SK-N-MC (cell line): Measurements from ENCODE around the gene GBX2.

Source experiments
- DNase-seq: peaks from one replicate; pipeline ENCODE4 v3.0.0-alpha.2; 2011; ENCODE audit warnings: low read depth, low spot score
- H3K27ac ChIP-seq: fragments of 200-600 bp; sonication (generic); 2 replicates; pipeline ENCODE4 v1.5.1; 2016; ENCODE audit warnings: mixed run types
- H3K36me3 ChIP-seq: fragments of 200-600 bp; sonication (generic); 2 replicates; pipeline ENCODE4 v1.6.1; 2017; ENCODE audit warnings: antibody characterized with exemption, low read length, mixed read lengths; ENCODE audit not compliant: insufficient read depth
- H3K4me3 ChIP-seq: fragments of 200-600 bp; sonication (generic); 2 replicates; pipeline ENCODE4 v1.5.1; 2016
- H3K9ac ChIP-seq: fragments of 200-600 bp; sonication (generic); 2 replicates; pipeline ENCODE4 v1.8.0; 2017; ENCODE audit warnings: mixed run types, mixed read lengths; ENCODE audit not compliant: insufficient read length
- H3K9me3 ChIP-seq: fragments of 200-600 bp; sonication (generic); 2 replicates; pipeline ENCODE4 v1.6.1; 2017; ENCODE audit warnings: low read depth, mild to moderate bottlenecking, antibody characterized with exemption, low read length, moderate library complexity, mixed read lengths
- EZH2 ChIP-seq: fragments of 200-600 bp; sonication (generic); IDR thresholded peaks from one replicate; pipeline ENCODE4 v1.6.1; 2017; ENCODE audit warnings: antibody characterized with exemption
- FOXP2 ChIP-seq: optimal IDR thresholded peaks from 2 replicates; pipeline ENCODE3; 2011; ENCODE audit warnings: mild to moderate bottlenecking, moderate library complexity; ENCODE audit not compliant: insufficient read depth; ENCODE audit errors: extremely low read length, control extremely low read depth
- POLR2AphosphoS5 ChIP-seq: IDR thresholded peaks from 2 replicates; pipeline ENCODE4 v1.6.1; 2012; ENCODE audit warnings: mild to moderate bottlenecking, low read depth, low read length, borderline replicate concordance

GBX2 gene

DNA sequence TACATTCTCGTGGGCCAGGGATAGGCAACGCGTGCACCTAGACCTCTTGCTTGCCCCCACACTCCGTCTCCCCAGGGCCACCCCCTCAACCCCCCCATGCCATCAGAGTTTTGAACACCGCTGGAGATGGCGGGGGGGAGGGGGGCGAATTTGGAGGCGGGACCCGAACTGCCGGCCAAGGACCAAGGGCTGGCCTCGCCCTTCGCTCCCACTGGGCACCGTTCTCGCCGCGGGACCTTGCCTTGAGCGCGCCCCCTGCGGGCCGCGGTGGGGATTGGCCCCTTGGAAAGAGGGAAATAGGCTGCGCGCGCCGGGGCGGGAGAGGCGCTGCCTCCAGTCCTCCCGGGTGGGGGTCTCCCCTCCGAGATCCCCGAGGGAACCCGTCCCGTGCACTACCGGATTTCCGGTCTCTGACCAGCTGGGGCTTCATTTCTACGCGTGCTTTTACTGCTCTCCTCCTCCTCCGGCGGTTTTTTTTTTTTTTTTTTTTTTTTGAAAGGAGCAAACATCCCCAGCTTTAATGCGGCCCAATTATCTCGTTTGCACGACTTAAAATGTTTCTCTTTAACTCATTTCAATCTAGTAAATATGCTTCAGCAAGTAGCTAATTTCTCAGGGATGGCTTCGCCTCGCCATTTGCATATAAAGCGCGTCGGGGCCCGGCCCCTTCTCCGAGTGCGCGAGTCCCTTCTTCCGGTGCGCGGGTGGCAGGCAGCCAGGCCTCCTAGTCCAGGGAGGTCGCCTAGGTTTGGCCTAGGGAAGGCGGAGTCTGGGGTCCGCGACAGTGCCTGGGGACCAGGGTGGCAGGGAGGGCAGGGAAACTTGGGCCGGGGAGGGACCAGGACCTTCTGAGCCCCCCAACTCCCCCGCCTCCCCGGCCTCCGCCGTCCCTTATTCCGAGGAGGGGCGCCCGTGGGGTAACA is 10.0 kb upstream of the GBX2 start:
- no peak for DNase-seq
- TF ChIP-seq POLR2AphosphoS5 (no peak), FOXP2 (no peak), EZH2 (no peak)
- Histone ChIP-seq H3K9me3 (no peaks in the 10 kb centered on the region), H3K4me3 (peak overlapping the region; percentile 81), H3K9ac (peak overlapping the region; percentile 40), H3K27ac (no peak overlapping the region), H3K36me3 (no peaks in the 10 kb centered on the region)

DNA sequence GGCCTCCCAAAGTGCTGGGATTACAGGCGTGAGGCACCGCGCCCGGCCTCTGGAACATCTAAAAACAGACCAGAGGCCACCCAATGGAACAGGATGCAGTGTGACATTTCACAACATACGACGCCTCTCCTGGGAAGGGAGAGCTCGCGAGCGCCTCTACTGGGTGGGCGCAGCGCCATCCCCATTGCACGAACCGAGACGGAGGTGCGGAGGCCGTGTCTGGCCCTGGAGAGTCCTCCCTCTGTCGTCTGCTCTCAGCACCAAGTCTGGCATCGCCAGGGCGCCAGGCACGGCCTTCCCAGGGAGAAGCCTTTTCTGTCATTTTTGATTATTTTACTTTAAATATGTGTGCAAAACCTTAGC is 9.4 kb upstream of the GBX2 start:
- Histone ChIP-seq H3K9ac (no peak overlapping the region), H3K4me3 (peak overlapping the region; percentile 81), H3K36me3 (no peaks in the 10 kb centered on the region), H3K9me3 (no peaks in the 10 kb centered on the region), H3K27ac (no peak overlapping the region)
- no peak for DNase-seq
- TF ChIP-seq FOXP2 = no peak
- TF ChIP-seq POLR2AphosphoS5 = no peak
- no peak for TF ChIP-seq EZH2

DNA sequence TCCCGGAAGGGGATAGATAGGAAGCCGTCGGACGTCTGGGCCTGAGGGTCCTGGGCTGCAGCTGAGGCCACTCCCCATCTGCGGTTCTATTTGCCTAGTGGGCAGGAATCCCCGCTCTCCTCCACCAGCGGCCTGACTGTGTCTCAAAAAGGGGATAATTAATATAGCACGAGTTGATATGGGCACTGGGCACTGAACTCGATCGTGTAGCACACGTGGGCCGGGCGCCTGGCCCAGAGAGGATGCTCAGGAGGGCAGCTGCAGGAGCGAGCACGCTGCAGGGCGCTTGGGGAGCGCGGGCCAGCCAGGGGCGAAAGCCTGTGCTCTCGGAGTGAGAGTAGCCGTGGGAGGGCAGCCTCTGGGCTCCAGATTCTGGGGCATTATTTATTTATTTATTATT is 8.8 kb upstream of the GBX2 start:
- H3K27ac ChIP-seq = no peak overlapping the region
- H3K36me3 ChIP-seq = no peaks in the 10 kb centered on the region
- H3K9me3 ChIP-seq = no peaks in the 10 kb centered on the region
- H3K9ac ChIP-seq = no peak overlapping the region
- H3K4me3 ChIP-seq = no peak overlapping the region
- TF ChIP-seq EZH2 (no peak), FOXP2 (no peak), POLR2AphosphoS5 (no peak)
- no peak for DNase-seq

DNA sequence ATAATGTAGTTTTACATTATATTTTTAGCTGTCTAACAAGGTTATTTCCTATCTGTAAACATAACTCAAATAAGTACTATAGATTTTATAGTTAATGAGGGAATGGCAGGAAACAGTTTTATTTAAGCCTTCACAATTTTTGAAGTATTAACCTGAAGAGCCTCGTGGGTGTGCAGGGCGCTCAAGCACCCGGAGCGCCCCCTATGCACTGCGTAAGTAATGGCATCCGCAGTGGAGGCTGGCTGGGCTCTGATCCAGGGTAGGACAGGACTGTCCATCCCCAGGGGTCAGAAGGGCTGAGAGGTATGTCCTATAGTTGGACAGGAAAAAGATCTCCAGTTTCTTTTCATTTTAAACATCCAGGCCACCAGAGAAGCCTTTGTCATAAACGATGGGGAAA is 8.2 kb upstream of the GBX2 start:
- no peaks in the 10 kb centered on the region for H3K9me3 ChIP-seq
- H3K27ac ChIP-seq = no peak overlapping the region
- H3K36me3 ChIP-seq = no peaks in the 10 kb centered on the region
- H3K4me3 ChIP-seq = no peak overlapping the region
- no peak for TF ChIP-seq EZH2
- TF ChIP-seq FOXP2 = no peak
- TF ChIP-seq POLR2AphosphoS5 = no peak
- no peak overlapping the region for H3K9ac ChIP-seq
- no peak for DNase-seq

DNA sequence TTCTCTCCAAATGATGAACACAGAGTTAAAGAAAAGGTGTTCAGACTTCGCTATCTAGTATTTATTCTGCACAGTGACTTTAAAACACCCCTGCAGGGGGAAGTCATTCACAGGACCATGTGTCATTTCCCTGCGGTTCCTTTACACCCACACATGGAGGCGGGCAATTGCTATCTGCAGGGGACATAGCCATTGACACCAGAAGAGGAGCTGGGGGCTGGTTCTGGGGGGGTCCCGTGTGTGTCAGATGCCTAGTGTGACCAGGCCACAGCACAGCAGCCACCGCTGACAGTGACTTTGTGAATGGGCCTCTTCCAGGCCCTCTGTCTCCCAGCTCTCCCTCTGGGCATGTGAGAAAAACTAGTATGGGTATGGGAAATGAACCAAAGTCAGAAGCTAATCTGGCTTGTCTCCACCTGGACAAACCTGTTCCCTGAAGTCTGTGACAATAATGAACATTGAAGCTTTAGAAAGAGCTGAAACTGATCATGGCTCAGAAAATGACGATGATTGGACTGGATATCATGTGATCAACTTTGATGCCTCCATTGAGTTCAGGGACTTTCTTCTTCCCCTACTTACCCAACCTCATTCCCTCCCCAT is 7.5 kb upstream of the GBX2 start:
- Histone ChIP-seq H3K36me3 (no peaks in the 10 kb centered on the region), H3K4me3 (no peak overlapping the region), H3K9me3 (no peaks in the 10 kb centered on the region), H3K9ac (no peak overlapping the region), H3K27ac (no peak overlapping the region)
- TF ChIP-seq POLR2AphosphoS5 = no peak
- no peak for TF ChIP-seq FOXP2
- TF ChIP-seq EZH2 = no peak
- DNase-seq = no peak

DNA sequence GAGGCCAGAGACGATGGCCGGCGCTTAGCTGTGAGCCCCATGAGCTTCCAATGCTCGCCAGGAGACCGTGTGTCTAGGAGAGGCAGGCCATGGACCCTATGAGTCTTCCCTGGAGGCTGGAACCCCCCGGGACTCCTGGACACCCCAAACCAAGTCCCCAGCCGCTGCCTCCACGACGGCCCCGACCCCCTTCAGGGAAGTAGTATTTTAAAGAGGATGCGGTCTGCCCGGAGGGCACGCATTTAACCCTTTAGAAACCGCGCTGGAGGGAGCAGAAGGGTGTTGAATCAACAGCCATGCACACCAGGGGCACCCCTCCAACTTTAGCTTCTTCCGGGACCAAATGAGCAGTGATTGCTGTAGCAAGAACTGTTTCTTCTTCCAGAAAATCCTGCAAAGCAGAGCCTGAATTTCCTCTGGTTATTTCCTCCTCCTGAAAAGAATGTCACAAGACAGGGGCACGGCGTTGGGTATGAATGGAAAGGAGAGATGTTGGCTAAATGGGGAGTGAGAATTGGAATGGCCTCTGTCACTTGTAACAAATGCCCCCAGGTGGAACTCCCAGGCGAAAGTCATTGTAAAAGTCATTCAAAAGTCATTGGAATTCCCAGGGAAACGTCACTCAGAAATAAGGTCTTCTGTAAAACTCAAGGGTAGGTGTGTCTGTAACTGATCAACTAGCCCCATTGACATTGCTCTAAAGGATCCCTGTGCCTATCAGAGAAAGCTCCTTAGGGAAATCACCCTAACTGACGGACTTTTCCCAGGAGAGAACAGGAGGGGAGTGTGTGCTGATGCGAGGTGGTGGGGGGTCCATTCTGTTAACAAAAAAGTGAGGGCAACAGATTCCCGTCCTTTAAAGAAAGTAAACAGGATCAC is 5.8 kb upstream of the GBX2 start:
- no peak overlapping the region for H3K9ac ChIP-seq
- H3K9me3 ChIP-seq = no peaks in the 10 kb centered on the region
- no peak for DNase-seq
- TF ChIP-seq FOXP2 (no peak), EZH2 (no peak)
- H3K4me3 ChIP-seq = no peak overlapping the region
- no peaks in the 10 kb centered on the region for H3K36me3 ChIP-seq
- no peak overlapping the region for H3K27ac ChIP-seq

DNA sequence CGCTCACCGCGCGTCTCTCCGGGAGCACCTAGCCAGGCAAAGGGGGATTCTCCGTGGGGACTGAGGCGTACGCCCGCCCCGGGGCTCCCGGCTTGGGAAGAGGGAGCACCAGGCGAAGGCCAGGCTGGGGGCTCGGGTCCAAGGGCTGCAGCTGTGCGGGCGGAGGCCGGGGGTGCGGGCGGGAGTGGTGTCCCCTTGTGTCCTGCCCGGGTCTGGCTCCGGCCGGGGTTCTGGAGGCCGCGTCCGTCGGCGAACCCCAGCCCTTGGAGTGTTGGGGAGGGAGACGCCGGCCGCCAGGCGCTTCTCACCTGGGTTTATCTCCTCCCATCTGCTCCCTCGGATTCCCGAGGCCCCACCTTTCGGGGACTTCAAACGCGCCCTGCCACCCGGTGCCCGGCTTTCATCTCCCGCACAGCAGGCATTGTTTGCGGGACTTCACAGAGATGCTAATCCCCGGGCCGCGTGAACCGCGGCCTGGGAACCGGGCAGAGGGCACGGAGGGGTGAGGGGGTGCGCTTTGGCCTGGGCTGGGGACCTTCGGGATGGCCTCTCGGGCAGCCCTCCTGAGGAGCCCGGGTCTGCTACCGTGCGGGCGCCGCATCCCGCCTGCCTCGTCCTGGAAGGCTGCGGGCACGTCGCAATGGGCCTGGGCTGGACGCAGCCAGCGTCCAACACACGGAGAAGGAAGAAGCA is 5.0 kb upstream of the GBX2 start:
- Histone ChIP-seq H3K4me3 (peak overlapping the region; percentile 71), H3K9me3 (no peaks in the 10 kb centered on the region), H3K9ac (no peak overlapping the region), H3K27ac (no peak overlapping the region), H3K36me3 (no peaks in the 10 kb centered on the region)
- no peak for DNase-seq
- TF ChIP-seq EZH2 (no peak), FOXP2 (no peak), POLR2AphosphoS5 (no peak)

DNA sequence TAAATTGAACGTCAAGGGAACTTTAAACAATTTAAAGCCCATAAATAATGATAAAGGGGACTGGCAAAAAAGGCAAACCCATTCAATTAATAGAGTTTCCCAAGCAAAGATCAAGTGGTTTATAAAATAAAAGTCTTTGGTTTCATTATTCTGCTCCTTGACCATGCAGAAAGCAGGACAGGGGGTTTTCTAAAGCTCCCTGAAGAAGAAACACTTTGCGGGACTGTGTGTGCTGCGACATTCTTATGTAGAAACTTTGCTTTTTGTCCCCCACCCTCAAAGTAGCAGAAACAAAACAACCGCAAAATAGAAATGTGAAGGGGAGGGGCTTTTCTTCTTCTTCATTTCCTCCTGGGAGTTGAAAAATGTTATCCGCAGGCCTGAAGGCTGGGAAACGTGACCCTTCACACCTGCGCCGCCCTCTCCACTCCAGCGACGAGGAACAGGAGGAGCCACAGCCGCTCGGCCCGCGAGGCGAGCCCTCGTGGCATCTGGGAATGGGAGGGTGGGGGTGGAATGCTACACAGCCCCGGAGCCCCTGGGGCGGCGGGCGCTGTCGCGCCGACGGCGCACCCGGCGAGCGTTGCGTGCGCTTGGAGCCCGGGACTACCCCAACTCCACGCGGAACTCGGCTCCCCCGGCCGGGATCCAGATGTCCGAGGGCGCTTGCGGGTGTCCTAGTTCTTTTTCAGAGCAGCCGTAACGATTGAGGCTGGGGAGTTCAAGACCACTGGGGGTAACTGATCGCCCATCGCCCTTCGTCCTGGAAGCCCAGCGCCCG is 4.3 kb upstream of the GBX2 start:
- no peak for DNase-seq
- no peak overlapping the region for H3K27ac ChIP-seq

More for the DNA sequence above, 4.3 kb upstream of the GBX2 start:
- Histone ChIP-seq H3K9ac (no peak overlapping the region), H3K4me3 (peak overlapping the region; percentile 71), H3K9me3 (no peaks in the 10 kb centered on the region), H3K36me3 (no peaks in the 10 kb centered on the region)
- TF ChIP-seq EZH2 (peak; percentile 60), FOXP2 (no peak), POLR2AphosphoS5 (no peak)
